Activated naive CD8-positive, alpha-beta T cell treated with anti-CD3 and anti-CD28 coated beads, Interleukin-2, amount 10 ng/mL, durations not matched to agents 7 days and 5 days (primary cell): Measurements from ENCODE around the gene PROSER3. TPM values are rescaled to one million over a fixed set of nuclear protein-coding genes. Genes with fewer than 3 reads are reported as not detected.
"Not testable (repeated sequence)": the region's sequence is repeated elsewhere in the genome, so short reads cannot be mapped to it uniquely, and the experiment has no call there.

Experiments used
- ATAC-seq: fragments of 150-1000 bp; cut with Tn5 transposase; one replicate; pipeline ENCODE4 v1.10.0; 2021; ENCODE audit warnings: low read depth, moderate library complexity
- POLR2A ChIA-PET: fragments of 350-600 bp; sonication (Branson Sonifier 250); formaldehyde crosslinking; loops from one replicate; lab custom pipeline; 2021; ENCODE audit warnings: antibody characterized with exemption; lab: Charles Lee
- DNase-seq: peaks from one replicate; pipeline ENCODE4 v3.0.0; 2021
- H3K27ac Mint-ChIP-seq: one replicate; pipeline ENCODE4 v1.8.0; 2022; ENCODE audit warnings: mild to moderate bottlenecking, mixed read lengths
- H3K27me3 Mint-ChIP-seq: one replicate; pipeline ENCODE4 v1.8.0; 2022; ENCODE audit warnings: mild to moderate bottlenecking, moderate library complexity, mixed read lengths
- H3K36me3 Mint-ChIP-seq: one replicate; pipeline ENCODE4 v1.8.0; 2021; ENCODE audit warnings: mild to moderate bottlenecking, mixed read lengths
- H3K4me1 Mint-ChIP-seq: one replicate; pipeline ENCODE4 v1.8.0; 2021; ENCODE audit warnings: mixed read lengths
- H3K4me3 Mint-ChIP-seq: one replicate; pipeline ENCODE4 v1.8.0; 2022; ENCODE audit warnings: mild to moderate bottlenecking, moderate library complexity, mixed read lengths
- H3K9me3 Mint-ChIP-seq: one replicate; pipeline ENCODE4 v1.8.0; 2021; ENCODE audit warnings: mixed read lengths
- total RNA-seq, 2 experiments: library from RNA; stranded (reverse); gene quantifications; one replicate each; pipeline ENCODE4 v1.2.3, GENCODE V29; 2021

The PROSER3 gene
- total RNA-seq, 2 experiments from 2014 or later, result 53.0 to 59.9 TPM

GRCh38 chr19:35791814-35792279 lies 33.9 kb downstream of the PROSER3 start:
- Mint-ChIP-seq H3K27me3 (peaks cover 16% of the 10 kb centered on the region), H3K27ac (no peak overlapping the region), H3K4me1 (peaks cover under 1% of the 10 kb centered on the region), H3K36me3 (no peaks in the 10 kb centered on the region), H3K4me3 (no peak overlapping the region), H3K9me3 (no peaks in the 10 kb centered on the region)
- ATAC-seq, result no peak
- POLR2A ChIA-PET, result no interaction called here
- no peak for DNase-seq

GRCh38 chr19:35792312-35792711 lies 34.3 kb downstream of the PROSER3 start:
- POLR2A ChIA-PET, result no interaction called here
- Mint-ChIP-seq H3K27ac (no peak overlapping the region), H3K4me1 (peaks cover 5% of the 10 kb centered on the region), H3K27me3 (peaks cover 21% of the 10 kb centered on the region), H3K9me3 (no peaks in the 10 kb centered on the region), H3K4me3 (no peak overlapping the region), H3K36me3 (no peaks in the 10 kb centered on the region)
- ATAC-seq (no peak), DNase-seq (no peak)

GRCh38 chr19:35792888-35793287 lies 34.9 kb downstream of the PROSER3 start:
- H3K4me3 Mint-ChIP-seq, result no peak overlapping the region
- no peaks in the 10 kb centered on the region for H3K9me3 Mint-ChIP-seq
- peaks cover 6% of the 10 kb centered on the region for H3K4me1 Mint-ChIP-seq
- POLR2A ChIA-PET, result no interaction called here
- peaks cover 26% of the 10 kb centered on the region for H3K27me3 Mint-ChIP-seq
- no peaks in the 10 kb centered on the region for H3K36me3 Mint-ChIP-seq
- ATAC-seq (no peak), DNase-seq (no peak)
- no peak overlapping the region for H3K27ac Mint-ChIP-seq

GRCh38 chr19:35793381-35794165 lies 35.6 kb downstream of the PROSER3 start:
- peaks cover 33% of the 10 kb centered on the region for H3K27me3 Mint-ChIP-seq
- POLR2A ChIA-PET, result no interaction called here
- H3K4me1 Mint-ChIP-seq, result peaks cover 6% of the 10 kb centered on the region
- H3K9me3 Mint-ChIP-seq, result no peaks in the 10 kb centered on the region
- no peak overlapping the region for H3K27ac Mint-ChIP-seq
- no peak overlapping the region for H3K4me3 Mint-ChIP-seq
- ATAC-seq, result no peak
- DNase-seq, result no peak
- H3K36me3 Mint-ChIP-seq, result no peaks in the 10 kb centered on the region

- H3K9me3 Mint-ChIP-seq, H3K36me3 Mint-ChIP-seq, H3K27ac Mint-ChIP-seq, POLR2A ChIA-PET, DNase-seq, H3K4me1 Mint-ChIP-seq, ATAC-seq, H3K4me3 Mint-ChIP-seq: not testable (repeated sequence)
- peaks cover 40% of the 10 kb centered on the region for H3K27me3 Mint-ChIP-seq
These were observed 37.6 kb downstream of the PROSER3 start for GRCh38 chr19:35795564-35795963.

- H3K36me3 Mint-ChIP-seq, result no peaks in the 10 kb centered on the region
- no peak overlapping the region for H3K4me3 Mint-ChIP-seq
- DNase-seq, result no peak
- POLR2A ChIA-PET, result no interaction called here
- H3K27ac Mint-ChIP-seq, result no peak overlapping the region
- peaks cover 40% of the 10 kb centered on the region for H3K27me3 Mint-ChIP-seq
- H3K4me1 Mint-ChIP-seq, result peaks cover 6% of the 10 kb centered on the region
- no peak for ATAC-seq
- no peaks in the 10 kb centered on the region for H3K9me3 Mint-ChIP-seq
These were observed 38.9 kb downstream of the PROSER3 start for GRCh38 chr19:35796645-35797542.

GRCh38 chr19:35797663-35798062 lies 39.7 kb downstream of the PROSER3 start:
- peak; percentile 36 for ATAC-seq
- Mint-ChIP-seq H3K36me3 (no peaks in the 10 kb centered on the region), H3K27me3 (peaks cover 40% of the 10 kb centered on the region), H3K4me3 (no peak overlapping the region), H3K9me3 (no peaks in the 10 kb centered on the region), H3K27ac (no peak overlapping the region), H3K4me1 (peaks cover 6% of the 10 kb centered on the region)
- POLR2A ChIA-PET, result interaction anchor here (0.5 kb wide), 1 partner anchor 92 kb away, joined by 3 read pairs; no protein-coding TSS in a partner anchor
- no peak for DNase-seq

- no peaks in the 10 kb centered on the region for H3K36me3 Mint-ChIP-seq
- H3K4me3 Mint-ChIP-seq, result no peak overlapping the region
- H3K27ac Mint-ChIP-seq, result no peak overlapping the region
- H3K4me1 Mint-ChIP-seq, result peaks cover 14% of the 10 kb centered on the region
- ATAC-seq (no peak), DNase-seq (no peak)
- peaks cover 24% of the 10 kb centered on the region for H3K27me3 Mint-ChIP-seq
- no peaks in the 10 kb centered on the region for H3K9me3 Mint-ChIP-seq
- POLR2A ChIA-PET, result no interaction called here
These were observed 43.9 kb downstream of the PROSER3 start for GRCh38 chr19:35801828-35802227.

GRCh38 chr19:35805526-35806102 lies 47.6 kb downstream of the PROSER3 start:
- no peak overlapping the region for H3K4me3 Mint-ChIP-seq
- ATAC-seq (no peak), DNase-seq (no peak)
- peaks cover 8% of the 10 kb centered on the region for H3K27me3 Mint-ChIP-seq
- POLR2A ChIA-PET, result no interaction called here
- H3K36me3 Mint-ChIP-seq, result no peaks in the 10 kb centered on the region
- no peaks in the 10 kb centered on the region for H3K9me3 Mint-ChIP-seq
- H3K4me1 Mint-ChIP-seq, result peaks cover 9% of the 10 kb centered on the region
- H3K27ac Mint-ChIP-seq, result no peak overlapping the region

GRCh38 chr19:35806597-35806996 lies 48.6 kb downstream of the PROSER3 start:
- Mint-ChIP-seq H3K4me1 (peaks cover 9% of the 10 kb centered on the region), H3K9me3 (no peaks in the 10 kb centered on the region), H3K4me3 (no peak overlapping the region), H3K36me3 (no peaks in the 10 kb centered on the region), H3K27ac (no peak overlapping the region), H3K27me3 (peaks cover 13% of the 10 kb centered on the region)
- ATAC-seq (no peak), DNase-seq (no peak)
- POLR2A ChIA-PET, result no interaction called here

- POLR2A ChIA-PET, result no interaction called here
- no peaks in the 10 kb centered on the region for H3K9me3 Mint-ChIP-seq
- no peak overlapping the region for H3K27ac Mint-ChIP-seq
- H3K36me3 Mint-ChIP-seq, result no peaks in the 10 kb centered on the region
- peaks cover 9% of the 10 kb centered on the region for H3K4me1 Mint-ChIP-seq
- ATAC-seq (no peak), DNase-seq (no peak)
- no peak overlapping the region for H3K4me3 Mint-ChIP-seq
- peaks cover 13% of the 10 kb centered on the region for H3K27me3 Mint-ChIP-seq
These were observed 49.7 kb downstream of the PROSER3 start for GRCh38 chr19:35807633-35808032.

GRCh38 chr19:35811317-35812219 lies 53.6 kb downstream of the PROSER3 start:
- no peaks in the 10 kb centered on the region for H3K36me3 Mint-ChIP-seq
- no peak overlapping the region for H3K4me3 Mint-ChIP-seq
- POLR2A ChIA-PET, result no interaction called here
- no peak for ATAC-seq
- H3K27ac Mint-ChIP-seq, result no peak overlapping the region
- no peaks in the 10 kb centered on the region for H3K9me3 Mint-ChIP-seq
- peaks cover 21% of the 10 kb centered on the region for H3K27me3 Mint-ChIP-seq
- H3K4me1 Mint-ChIP-seq, result no peaks in the 10 kb centered on the region
- no peak for DNase-seq
